ENCODE measurements around the gene ENO3.

GRCh38 chr17:4974115-4974670 is 23.3 kb downstream of the ENO3 start:
- TF ChIP-seq CTCF (IDR thresholded peaks at IDR 0.05) (no peak), POLR2A (IDR thresholded peaks at IDR 0.05) (no peak)
